NCI-H2227 treated with DMSO at 0.1 percent for 48 hours (cell line): ENCODE results near the gene HACD4.
"Not testable (repeated sequence)": the region's sequence is repeated elsewhere in the genome, so short reads cannot be mapped to it uniquely, and the experiment has no call there.

ENCODE experiments used
- DNase-seq: peaks from one replicate; lab custom pipeline; 2025; lab: John Stamatoyannopoulos, UW

HACD4 gene

GRCh38 chr9:21016701-21017491, 14.5 kb downstream of the HACD4 start:
- DNase-seq: no peak

GRCh38 chr9:21015995-21016394, 15.4 kb downstream of the HACD4 start:
- DNase-seq: no peak

GRCh38 chr9:21015129-21015815, 16.2 kb downstream of the HACD4 start:
- DNase-seq: no peak

GRCh38 chr9:21002040-21002439, 29.4 kb downstream of the HACD4 start:
- no peak for DNase-seq

GRCh38 chr9:21001581-21001980, 29.9 kb downstream of the HACD4 start:
- DNase-seq: no peak

- DNase-seq: no peak
Observed at GRCh38 chr9:20997503-20998076, 33.9 kb downstream of the HACD4 start.

- no peak for DNase-seq
Observed at GRCh38 chr9:20996809-20997208, 34.6 kb downstream of the HACD4 start.

- DNase-seq: no peak
Observed at GRCh38 chr9:20995616-20996015, 35.8 kb downstream of the HACD4 start.

- no peak for DNase-seq
Observed at GRCh38 chr9:20994486-20994885, 37.0 kb downstream of the HACD4 start.

- no peak for DNase-seq
Observed at GRCh38 chr9:20990867-20991266, 40.6 kb downstream of the HACD4 start.

GRCh38 chr9:20989923-20990341, 41.5 kb downstream of the HACD4 start:
- DNase-seq: no peak

- no peak for DNase-seq
Observed at GRCh38 chr9:20988671-20989315, 42.6 kb downstream of the HACD4 start.

GRCh38 chr9:20988061-20988460, 43.4 kb downstream of the HACD4 start:
- no peak for DNase-seq

GRCh38 chr9:20987521-20987920, 43.9 kb downstream of the HACD4 start:
- no peak for DNase-seq

- no peak for DNase-seq
Observed at GRCh38 chr9:20985851-20986600, 45.4 kb downstream of the HACD4 start.

GRCh38 chr9:20984506-20984905, 46.9 kb downstream of the HACD4 start:
- DNase-seq: no peak

- DNase-seq: no peak
Observed at GRCh38 chr9:20981486-20981885, 50.0 kb downstream of the HACD4 start.

- DNase-seq: no peak
Observed at GRCh38 chr9:20980832-20981455, 50.5 kb downstream of the HACD4 start.

GRCh38 chr9:20978249-20978648, 53.2 kb downstream of the HACD4 start:
- no peak for DNase-seq

- DNase-seq: not testable (repeated sequence)
Observed at GRCh38 chr9:20974191-20974938, 57.1 kb downstream of the HACD4 start.
